OCI-LY7 (cell line): ENCODE measurements around the gene EXOSC7.

Experiments
- CTCF ChIP-seq: fragments of 200-600 bp; sonication (generic); conservative IDR thresholded peaks from 2 replicates; pipeline ENCODE4 v1.5.1; 2014; ENCODE audit warnings: mild to moderate bottlenecking, antibody characterized with exemption, low read length, moderate library complexity, mixed read lengths
- EZH2phosphoT487 ChIP-seq: fragments of 200-600 bp; sonication (generic); IDR thresholded peaks from 2 replicates; pipeline ENCODE4 v1.6.1; 2018; ENCODE audit warnings: low read depth, borderline replicate concordance, mild to moderate bottlenecking, mixed run types, antibody characterized with exemption, low read length, moderate library complexity, mixed read lengths

GRCh38 chr3:45002720-45003119 is 26.7 kb downstream of the EXOSC7 start:
- TF ChIP-seq CTCF: no peak
- no peak for TF ChIP-seq EZH2phosphoT487
